Central memory CD8-positive, alpha-beta T cell (primary cell): ENCODE measurements around the gene STAP2.

Source experiments
- ATAC-seq: fragments of 150-1000 bp; cut with Tn5 transposase; replicated peaks from 2 replicates; pipeline ENCODE4 v1.10.0; 2022; ENCODE audit warnings: mild to moderate bottlenecking, moderate FRiP score, moderate number of reproducible peaks; ENCODE audit not compliant: poor library complexity, severe bottlenecking; ENCODE audit errors: extremely low read depth
- DNase-seq, 2 donors: peaks; one replicate each; pipeline ENCODE4 v3.0.0; 2021; ENCODE audit warnings: low spot score in 2 of 2
- H3K27ac Mint-ChIP-seq: one replicate; pipeline ENCODE4 v1.8.0; 2022; ENCODE audit warnings: low read depth, mild to moderate bottlenecking, moderate library complexity, mixed read lengths
- H3K27me3 Mint-ChIP-seq: one replicate; pipeline ENCODE4 v1.8.0; 2022; ENCODE audit warnings: mixed read lengths
- H3K36me3 Mint-ChIP-seq: one replicate; pipeline ENCODE4 v1.8.0; 2022; ENCODE audit warnings: mild to moderate bottlenecking, moderate library complexity, mixed read lengths; ENCODE audit not compliant: insufficient read depth
- H3K4me1 Mint-ChIP-seq: one replicate; pipeline ENCODE4 v1.8.0; 2022; ENCODE audit warnings: mixed read lengths
- H3K4me3 Mint-ChIP-seq: one replicate; pipeline ENCODE4 v1.8.0; 2022; ENCODE audit warnings: mild to moderate bottlenecking, moderate library complexity, mixed read lengths
- H3K9me3 Mint-ChIP-seq: one replicate; pipeline ENCODE4 v1.8.0; 2022; ENCODE audit warnings: mixed read lengths

STAP2 gene

GRCh38 chr19:4326215-4326836 lies 12.3 kb downstream of the STAP2 start:
- no peak for DNase-seq
- Mint-ChIP-seq H3K27ac (no peak overlapping the region), H3K4me3 (peak overlapping the region; percentile 78), H3K36me3 (peaks cover 20% of the 10 kb centered on the region), H3K4me1 (peaks cover 27% of the 10 kb centered on the region), H3K27me3 (no peaks in the 10 kb centered on the region), H3K9me3 (no peaks in the 10 kb centered on the region)
- no peak for ATAC-seq

- H3K27me3 Mint-ChIP-seq = no peaks in the 10 kb centered on the region
- H3K9me3 Mint-ChIP-seq = peaks cover 9% of the 10 kb centered on the region
- H3K4me3 Mint-ChIP-seq = no peak overlapping the region
- DNase-seq (no peak), ATAC-seq (no peak)
- H3K36me3 Mint-ChIP-seq = peaks cover 15% of the 10 kb centered on the region
- H3K27ac Mint-ChIP-seq = no peak overlapping the region
- peaks cover 27% of the 10 kb centered on the region for H3K4me1 Mint-ChIP-seq
Measured at GRCh38 chr19:4324228-4324627, 14.4 kb downstream of the STAP2 start.

GRCh38 chr19:4323692-4324091 lies 14.9 kb downstream of the STAP2 start:
- ATAC-seq = no peak
- DNase-seq = no peak
- Mint-ChIP-seq H3K27ac (no peak overlapping the region), H3K4me1 (peaks cover 26% of the 10 kb centered on the region), H3K27me3 (no peaks in the 10 kb centered on the region), H3K9me3 (peaks cover 9% of the 10 kb centered on the region), H3K36me3 (peaks cover 11% of the 10 kb centered on the region), H3K4me3 (no peak overlapping the region)

- no peak overlapping the region for H3K27ac Mint-ChIP-seq
- ATAC-seq (no peak), DNase-seq (no peak)
- no peaks in the 10 kb centered on the region for H3K27me3 Mint-ChIP-seq
- peaks cover 20% of the 10 kb centered on the region for H3K4me1 Mint-ChIP-seq
- peaks cover 6% of the 10 kb centered on the region for H3K36me3 Mint-ChIP-seq
- H3K4me3 Mint-ChIP-seq = no peak overlapping the region
- H3K9me3 Mint-ChIP-seq = peaks cover 9% of the 10 kb centered on the region
Measured at GRCh38 chr19:4322942-4323665, 15.5 kb downstream of the STAP2 start.

- no peaks in the 10 kb centered on the region for H3K4me1 Mint-ChIP-seq
- H3K27ac Mint-ChIP-seq = no peak overlapping the region
- no peaks in the 10 kb centered on the region for H3K27me3 Mint-ChIP-seq
- DNase-seq = no peak
- H3K9me3 Mint-ChIP-seq = peaks cover 9% of the 10 kb centered on the region
- peaks cover 2% of the 10 kb centered on the region for H3K36me3 Mint-ChIP-seq
- no peak for ATAC-seq
- no peak overlapping the region for H3K4me3 Mint-ChIP-seq
Measured at GRCh38 chr19:4320419-4320818, 18.2 kb downstream of the STAP2 start.

- H3K4me3 Mint-ChIP-seq = no peak overlapping the region
- ATAC-seq (no peak), DNase-seq (no peak)
- H3K27me3 Mint-ChIP-seq = no peaks in the 10 kb centered on the region
- H3K27ac Mint-ChIP-seq = peak overlapping the region; percentile 2
- peaks cover 9% of the 10 kb centered on the region for H3K9me3 Mint-ChIP-seq
- peaks cover 2% of the 10 kb centered on the region for H3K36me3 Mint-ChIP-seq
- H3K4me1 Mint-ChIP-seq = no peaks in the 10 kb centered on the region
Measured at GRCh38 chr19:4319067-4319718, 19.4 kb downstream of the STAP2 start.

- no peaks in the 10 kb centered on the region for H3K27me3 Mint-ChIP-seq
- H3K4me1 Mint-ChIP-seq = no peaks in the 10 kb centered on the region
- H3K9me3 Mint-ChIP-seq = peaks cover 9% of the 10 kb centered on the region
- ATAC-seq (no peak), DNase-seq (no peak)
- H3K4me3 Mint-ChIP-seq = no peak overlapping the region
- no peak overlapping the region for H3K27ac Mint-ChIP-seq
- peaks cover 2% of the 10 kb centered on the region for H3K36me3 Mint-ChIP-seq
Measured at GRCh38 chr19:4318460-4318859, 20.2 kb downstream of the STAP2 start.

GRCh38 chr19:4316956-4317355 lies 21.7 kb downstream of the STAP2 start:
- no peaks in the 10 kb centered on the region for H3K4me1 Mint-ChIP-seq
- H3K27me3 Mint-ChIP-seq = no peaks in the 10 kb centered on the region
- ATAC-seq (no peak), DNase-seq (no peak)
- H3K4me3 Mint-ChIP-seq = no peak overlapping the region
- H3K27ac Mint-ChIP-seq = no peak overlapping the region
- H3K9me3 Mint-ChIP-seq = peaks cover 9% of the 10 kb centered on the region
- H3K36me3 Mint-ChIP-seq = peaks cover 2% of the 10 kb centered on the region

GRCh38 chr19:4313847-4314490 lies 24.7 kb downstream of the STAP2 start:
- Mint-ChIP-seq H3K27ac (no peak overlapping the region), H3K27me3 (no peaks in the 10 kb centered on the region), H3K9me3 (no peaks in the 10 kb centered on the region), H3K4me1 (no peaks in the 10 kb centered on the region), H3K4me3 (no peak overlapping the region), H3K36me3 (no peaks in the 10 kb centered on the region)
- ATAC-seq (no peak), DNase-seq (no peak)

- ATAC-seq (no peak), DNase-seq (no peak)
- Mint-ChIP-seq H3K4me3 (no peak overlapping the region), H3K27me3 (peaks cover 17% of the 10 kb centered on the region), H3K36me3 (no peaks in the 10 kb centered on the region), H3K9me3 (no peaks in the 10 kb centered on the region), H3K27ac (no peak overlapping the region), H3K4me1 (peaks cover under 1% of the 10 kb centered on the region)
Measured at GRCh38 chr19:4310247-4311121, 28.1 kb downstream of the STAP2 start.

GRCh38 chr19:4305659-4306058 lies 33.0 kb downstream of the STAP2 start:
- H3K4me3 Mint-ChIP-seq = peak overlapping the region; percentile 50
- DNase-seq (no peak), ATAC-seq (no peak)
- no peak overlapping the region for H3K27ac Mint-ChIP-seq
- H3K9me3 Mint-ChIP-seq = no peaks in the 10 kb centered on the region
- H3K36me3 Mint-ChIP-seq = peaks cover 6% of the 10 kb centered on the region
- peaks cover 45% of the 10 kb centered on the region for H3K27me3 Mint-ChIP-seq
- H3K4me1 Mint-ChIP-seq = peaks cover 12% of the 10 kb centered on the region

- Mint-ChIP-seq H3K4me3 (peak overlapping the region; percentile 50), H3K4me1 (peaks cover 12% of the 10 kb centered on the region), H3K27ac (no peak overlapping the region), H3K27me3 (peaks cover 45% of the 10 kb centered on the region), H3K9me3 (no peaks in the 10 kb centered on the region), H3K36me3 (peaks cover 6% of the 10 kb centered on the region)
- DNase-seq (no peak), ATAC-seq (no peak)
Measured at GRCh38 chr19:4305257-4305612, 33.4 kb downstream of the STAP2 start.
